Activated T-cell treated with anti-CD3 and anti-CD28 coated beads for 4 hours (primary cell): Measurements from ENCODE around the gene CNTLN.

ENCODE experiments used
- DNase-seq: peaks from one replicate; pipeline ENCODE4 v3.0.0-alpha.2; 2020

CNTLN gene, protein sequence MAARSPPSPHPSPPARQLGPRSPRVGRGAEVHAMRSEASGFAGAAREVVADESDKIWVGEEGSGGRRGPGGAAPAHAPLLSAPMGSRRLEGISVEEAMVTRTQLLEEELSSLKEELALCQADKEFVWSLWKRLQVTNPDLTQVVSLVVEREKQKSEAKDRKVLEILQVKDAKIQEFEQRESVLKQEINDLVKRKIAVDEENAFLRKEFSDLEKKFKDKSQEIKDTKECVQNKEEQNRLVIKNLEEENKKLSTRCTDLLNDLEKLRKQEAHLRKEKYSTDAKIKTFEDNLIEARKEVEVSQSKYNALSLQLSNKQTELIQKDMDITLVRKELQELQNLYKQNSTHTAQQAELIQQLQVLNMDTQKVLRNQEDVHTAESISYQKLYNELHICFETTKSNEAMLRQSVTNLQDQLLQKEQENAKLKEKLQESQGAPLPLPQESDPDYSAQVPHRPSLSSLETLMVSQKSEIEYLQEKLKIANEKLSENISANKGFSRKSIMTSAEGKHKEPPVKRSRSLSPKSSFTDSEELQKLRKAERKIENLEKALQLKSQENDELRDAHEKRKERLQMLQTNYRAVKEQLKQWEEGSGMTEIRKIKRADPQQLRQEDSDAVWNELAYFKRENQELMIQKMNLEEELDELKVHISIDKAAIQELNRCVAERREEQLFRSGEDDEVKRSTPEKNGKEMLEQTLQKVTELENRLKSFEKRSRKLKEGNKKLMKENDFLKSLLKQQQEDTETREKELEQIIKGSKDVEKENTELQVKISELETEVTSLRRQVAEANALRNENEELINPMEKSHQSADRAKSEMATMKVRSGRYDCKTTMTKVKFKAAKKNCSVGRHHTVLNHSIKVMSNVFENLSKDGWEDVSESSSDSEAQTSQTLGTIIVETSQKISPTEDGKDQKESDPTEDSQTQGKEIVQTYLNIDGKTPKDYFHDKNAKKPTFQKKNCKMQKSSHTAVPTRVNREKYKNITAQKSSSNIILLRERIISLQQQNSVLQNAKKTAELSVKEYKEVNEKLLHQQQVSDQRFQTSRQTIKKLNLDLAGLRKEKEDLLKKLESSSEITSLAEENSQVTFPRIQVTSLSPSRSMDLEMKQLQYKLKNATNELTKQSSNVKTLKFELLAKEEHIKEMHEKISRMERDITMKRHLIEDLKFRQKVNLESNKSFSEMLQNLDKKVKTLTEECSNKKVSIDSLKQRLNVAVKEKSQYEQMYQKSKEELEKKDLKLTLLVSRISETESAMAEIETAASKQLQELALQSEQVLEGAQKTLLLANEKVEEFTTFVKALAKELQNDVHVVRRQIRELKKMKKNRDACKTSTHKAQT (N-terminal part only)

GRCh38 chr9:17134396-17135294 lies at the start of gene CNTLN:
Gene CNTLN, plus strand, starts transcription at chr9:17135040. Its CDS starts 26 bp downstream, at chr9:17135066.
- peak; percentile 42 for DNase-seq

GRCh38 chr9:17088566-17088965 lies 46.3 kb upstream of the CNTLN start:
- DNase-seq, result no peak

DNA sequence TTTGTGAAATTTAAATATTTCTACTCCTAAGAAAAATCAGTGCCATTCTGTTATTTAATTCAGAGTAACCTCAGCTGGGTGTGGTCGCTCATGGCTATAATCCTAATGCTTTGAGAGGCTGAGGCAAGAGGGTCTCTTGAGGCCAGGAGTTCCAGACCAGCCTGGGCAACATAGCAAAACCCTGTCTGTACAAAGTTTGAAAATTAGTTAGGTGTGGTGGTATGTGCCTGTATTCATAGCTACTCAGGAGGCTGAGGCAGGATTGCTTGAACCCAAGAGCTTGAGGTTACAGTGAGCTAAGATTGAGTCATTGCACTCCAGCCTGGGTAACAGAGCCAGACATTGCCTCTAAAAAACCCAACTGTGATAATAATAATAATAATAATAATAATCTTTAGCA lies 44.8 kb upstream of the CNTLN start:
- no peak for DNase-seq

DNA sequence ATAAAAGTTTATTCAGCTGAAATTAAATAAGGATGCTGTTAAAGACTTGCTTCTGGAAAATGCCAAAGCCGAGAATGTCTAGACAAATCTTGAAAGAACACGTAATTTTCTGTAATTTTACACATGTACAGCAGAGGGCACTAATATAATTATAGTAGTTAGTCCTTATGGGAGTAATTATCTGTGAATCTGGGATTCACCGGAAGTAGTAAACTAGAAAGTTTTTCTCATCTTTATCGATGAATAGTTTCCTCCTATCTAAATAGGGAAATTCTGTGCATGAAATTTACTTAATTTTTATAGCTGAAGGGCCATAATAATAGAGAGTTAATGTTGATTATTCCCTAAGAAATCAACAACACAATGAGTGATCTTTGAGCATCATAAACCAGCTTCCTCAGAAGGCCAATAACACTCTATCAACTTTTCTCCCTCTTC lies 18.4 kb upstream of the CNTLN start:
- no peak for DNase-seq

GRCh38 chr9:17117372-17117771 lies 17.5 kb upstream of the CNTLN start:
- DNase-seq, result no peak

DNA sequence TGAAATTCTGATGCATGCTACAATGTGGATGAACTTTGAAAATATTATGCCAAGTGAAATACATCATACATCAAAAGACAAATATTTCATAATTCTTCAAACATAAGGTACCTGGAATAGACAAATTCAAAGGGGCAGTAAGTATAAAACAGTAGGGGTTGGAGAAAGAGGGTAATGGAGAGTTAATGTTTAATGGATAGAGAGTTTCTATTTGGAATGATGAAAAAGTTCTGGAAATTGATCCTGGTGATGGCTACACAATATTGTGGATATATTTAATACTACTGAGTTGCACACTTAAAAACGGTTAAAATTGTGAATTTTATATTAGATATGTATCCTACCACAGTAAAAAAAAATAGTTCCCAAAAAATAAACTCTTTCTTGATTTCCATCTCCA lies 14.6 kb upstream of the CNTLN start:
- no peak for DNase-seq

GRCh38 chr9:17121264-17121663 lies 13.6 kb upstream of the CNTLN start:
- DNase-seq, result no peak

GRCh38 chr9:17130291-17130690 lies 4.5 kb upstream of the CNTLN start:
- no peak for DNase-seq

DNA sequence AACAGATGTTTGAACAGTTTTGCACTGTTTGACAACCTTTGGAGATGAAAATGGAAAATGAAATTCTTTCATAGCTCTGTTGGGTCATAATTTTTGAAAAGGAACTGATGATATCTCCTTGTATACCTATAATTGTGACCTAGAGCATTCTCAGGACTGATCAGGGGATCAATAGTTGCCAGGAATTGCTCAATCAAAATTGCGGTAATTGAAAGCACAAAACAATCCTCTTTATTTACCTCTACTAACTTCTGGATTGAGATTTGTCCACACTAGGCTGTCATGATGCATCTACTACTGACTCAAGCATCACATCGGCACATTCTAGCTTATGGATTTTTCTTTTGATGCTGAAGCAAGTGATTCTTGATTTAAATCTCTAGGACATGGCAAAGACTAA lies 4.1 kb upstream of the CNTLN start:
- no peak for DNase-seq

DNA sequence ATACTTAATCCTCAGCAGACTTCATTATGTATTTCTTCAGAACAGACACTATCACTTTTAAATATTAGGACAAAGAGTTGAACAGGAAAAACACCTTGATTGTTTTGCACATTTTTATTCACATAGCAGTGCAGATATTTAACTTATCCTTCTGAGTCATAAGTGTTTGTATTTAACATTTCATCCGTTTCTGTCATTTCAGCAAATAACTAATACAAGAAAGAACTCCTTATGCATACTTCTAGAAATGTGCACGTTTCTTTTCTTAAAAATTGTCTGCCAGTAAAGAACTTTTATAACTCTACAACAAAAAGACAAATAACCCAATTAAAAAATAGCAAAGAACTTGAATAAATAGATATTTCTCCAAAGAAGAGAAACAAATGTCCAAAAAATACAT lies 3.3 kb upstream of the CNTLN start:
- no peak for DNase-seq

DNA sequence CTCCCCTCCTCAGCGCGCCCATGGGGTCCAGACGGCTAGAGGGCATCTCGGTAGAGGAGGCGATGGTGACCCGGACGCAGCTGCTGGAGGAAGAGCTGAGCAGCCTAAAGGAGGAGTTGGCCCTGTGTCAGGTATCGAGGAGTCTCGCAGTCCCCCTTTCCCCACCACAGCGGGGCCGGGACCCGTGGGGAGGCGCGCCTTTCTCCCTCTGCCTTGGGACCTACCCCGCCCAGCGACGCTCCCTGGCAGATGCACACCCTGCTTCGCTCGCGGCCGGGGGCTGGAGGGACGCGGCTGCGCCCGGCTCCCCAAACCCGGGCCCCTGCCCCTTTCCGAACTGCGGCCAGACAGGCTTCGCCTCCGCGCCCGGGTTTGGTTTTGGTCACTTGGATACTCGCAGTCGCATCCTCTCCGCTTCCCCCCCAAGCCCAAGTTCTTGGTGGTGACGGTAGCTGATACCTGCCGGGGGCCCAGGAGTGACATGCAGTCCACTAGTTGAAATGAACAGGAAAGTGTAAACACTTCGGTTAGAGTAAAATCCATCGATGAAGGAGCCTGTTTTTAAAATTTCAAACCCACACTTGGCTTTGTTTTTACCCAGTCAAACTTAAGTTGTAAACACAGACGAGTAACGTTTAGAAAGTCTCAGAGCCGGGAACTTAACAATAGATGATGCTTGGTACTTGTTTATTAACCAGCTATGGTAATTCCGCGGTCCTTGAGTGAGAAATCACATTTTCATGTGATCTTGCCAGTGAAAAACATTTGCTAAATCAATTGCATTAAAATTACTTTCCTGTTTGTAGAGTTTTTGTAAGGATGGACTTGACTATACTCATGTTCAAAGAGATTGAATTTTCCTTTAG lies 688 bp downstream of the CNTLN start:
- DNase-seq, result no peak

DNA sequence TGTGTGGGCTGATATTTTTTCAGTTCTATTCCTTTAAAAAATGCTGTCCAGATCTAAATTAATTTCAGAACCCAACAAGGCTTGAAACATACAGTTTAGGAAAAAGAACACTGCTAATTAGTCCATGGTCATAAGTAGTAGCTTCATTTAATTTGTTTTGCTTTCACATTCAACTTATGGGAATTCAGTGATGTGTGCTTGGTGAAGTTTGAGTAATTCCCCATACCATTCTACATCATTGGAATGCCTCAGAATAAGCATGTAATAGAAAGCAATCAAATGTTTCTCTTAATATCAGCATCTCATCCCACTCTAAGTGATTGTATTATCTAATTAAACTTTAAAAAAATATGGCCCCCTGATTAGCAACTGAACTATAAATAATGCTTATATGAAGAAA lies 2.7 kb downstream of the CNTLN start:
- no peak for DNase-seq

GRCh38 chr9:17138503-17138902 lies 3.7 kb downstream of the CNTLN start:
- DNase-seq, result no peak

DNA sequence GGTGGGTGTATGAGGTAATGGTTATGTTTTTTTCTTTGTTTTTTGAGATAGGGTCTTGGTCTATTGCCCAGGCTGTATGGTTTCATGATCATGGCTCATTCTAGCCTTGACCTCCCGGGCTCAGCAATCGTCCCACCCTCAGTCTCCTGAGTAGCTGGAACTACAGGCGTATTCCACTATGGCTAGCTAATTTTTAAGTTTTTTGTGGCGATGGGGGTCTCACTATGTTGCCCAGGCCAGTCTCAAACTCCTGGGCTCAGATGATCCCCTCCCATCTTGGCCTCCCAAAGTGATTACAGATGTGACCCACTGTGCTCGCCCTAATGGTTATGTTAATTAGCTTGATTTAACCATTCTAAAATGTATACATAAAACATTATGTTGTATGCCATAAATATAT lies 5.6 kb downstream of the CNTLN start:
- no peak for DNase-seq

GRCh38 chr9:17148324-17148723 lies 13.5 kb downstream of the CNTLN start:
- no peak for DNase-seq

GRCh38 chr9:17159469-17159868 lies 24.6 kb downstream of the CNTLN start:
- DNase-seq, result no peak

- DNase-seq, result no peak
Measured at GRCh38 chr9:17160327-17160726, 25.5 kb downstream of the CNTLN start.

GRCh38 chr9:17165764-17166163 lies 30.9 kb downstream of the CNTLN start:
- no peak for DNase-seq

GRCh38 chr9:17166346-17166745 lies 31.5 kb downstream of the CNTLN start:
- no peak for DNase-seq

GRCh38 chr9:17171309-17172094 lies 36.7 kb downstream of the CNTLN start:
- no peak for DNase-seq
